Measurements from ENCODE around the gene RHOBTB1. TPM values are rescaled to one million over a fixed set of nuclear protein-coding genes. Genes with fewer than 3 reads are reported as not detected.

Gene RHOBTB1
- total RNA-seq, 3 donors from 2014 or later = 0.28 TPM; not detected in 2

GRCh38 chr10:60957667-60958221, 13.8 kb upstream of the RHOBTB1 start:
- Mint-ChIP-seq H3K4me1 (ENCODE audit: low read depth) (no peaks in the 10 kb centered on the region), H3K27me3 (ENCODE audit: low read depth) (peaks cover 6% of the 10 kb centered on the region), H3K36me3 (ENCODE audit: insufficient read depth) (no peaks in the 10 kb centered on the region), H3K9me3 (no peaks in the 10 kb centered on the region), H3K4me3 (no peak overlapping the region)
- no peak for ATAC-seq
- DNase-seq = no peak

GRCh38 chr10:60955957-60956425, 12.0 kb upstream of the RHOBTB1 start:
- no peak overlapping the region for H3K4me3 Mint-ChIP-seq
- no peak for DNase-seq
- H3K9me3 Mint-ChIP-seq = no peaks in the 10 kb centered on the region
- no peaks in the 10 kb centered on the region for H3K4me1 Mint-ChIP-seq (ENCODE audit: low read depth)
- ATAC-seq = no peak
- no peaks in the 10 kb centered on the region for H3K36me3 Mint-ChIP-seq (ENCODE audit: insufficient read depth)
- peaks cover 10% of the 10 kb centered on the region for H3K27me3 Mint-ChIP-seq (ENCODE audit: low read depth)

GRCh38 chr10:60955316-60955715, 11.3 kb upstream of the RHOBTB1 start:
- H3K36me3 Mint-ChIP-seq (ENCODE audit: insufficient read depth) = no peaks in the 10 kb centered on the region
- no peak for DNase-seq
- H3K9me3 Mint-ChIP-seq = no peaks in the 10 kb centered on the region
- H3K4me1 Mint-ChIP-seq (ENCODE audit: low read depth) = no peaks in the 10 kb centered on the region
- no peak overlapping the region for H3K4me3 Mint-ChIP-seq
- ATAC-seq = no peak
- H3K27me3 Mint-ChIP-seq (ENCODE audit: low read depth) = peaks cover 10% of the 10 kb centered on the region

- DNase-seq (no peak), ATAC-seq (no peak)
- Mint-ChIP-seq H3K9me3 (no peaks in the 10 kb centered on the region), H3K4me1 (ENCODE audit: low read depth) (no peaks in the 10 kb centered on the region), H3K4me3 (no peak overlapping the region), H3K36me3 (ENCODE audit: insufficient read depth) (no peaks in the 10 kb centered on the region), H3K27me3 (ENCODE audit: low read depth) (peaks cover 13% of the 10 kb centered on the region)
Measured at GRCh38 chr10:60954035-60954434, 10.1 kb upstream of the RHOBTB1 start.

- H3K9me3 Mint-ChIP-seq = no peaks in the 10 kb centered on the region
- DNase-seq (no peak), ATAC-seq (no peak)
- H3K4me3 Mint-ChIP-seq = no peak overlapping the region
- H3K4me1 Mint-ChIP-seq (ENCODE audit: low read depth) = no peaks in the 10 kb centered on the region
- H3K27me3 Mint-ChIP-seq (ENCODE audit: low read depth) = peaks cover 18% of the 10 kb centered on the region
- no peaks in the 10 kb centered on the region for H3K36me3 Mint-ChIP-seq (ENCODE audit: insufficient read depth)
Measured at GRCh38 chr10:60953420-60953819, 9.4 kb upstream of the RHOBTB1 start.

- H3K36me3 Mint-ChIP-seq (ENCODE audit: insufficient read depth) = no peaks in the 10 kb centered on the region
- peaks cover 23% of the 10 kb centered on the region for H3K27me3 Mint-ChIP-seq (ENCODE audit: low read depth)
- ATAC-seq = no peak
- no peak overlapping the region for H3K4me3 Mint-ChIP-seq
- no peak for DNase-seq
- no peaks in the 10 kb centered on the region for H3K9me3 Mint-ChIP-seq
- no peaks in the 10 kb centered on the region for H3K4me1 Mint-ChIP-seq (ENCODE audit: low read depth)
Measured at GRCh38 chr10:60952846-60953220, 8.8 kb upstream of the RHOBTB1 start.

GRCh38 chr10:60952067-60952845, 8.3 kb upstream of the RHOBTB1 start:
- H3K36me3 Mint-ChIP-seq (ENCODE audit: insufficient read depth) = no peaks in the 10 kb centered on the region
- no peaks in the 10 kb centered on the region for H3K4me1 Mint-ChIP-seq (ENCODE audit: low read depth)
- no peaks in the 10 kb centered on the region for H3K9me3 Mint-ChIP-seq
- ATAC-seq (no peak), DNase-seq (no peak)
- peaks cover 20% of the 10 kb centered on the region for H3K27me3 Mint-ChIP-seq (ENCODE audit: low read depth)
- H3K4me3 Mint-ChIP-seq = no peak overlapping the region

GRCh38 chr10:60951272-60951724, 7.3 kb upstream of the RHOBTB1 start:
- Mint-ChIP-seq H3K36me3 (ENCODE audit: insufficient read depth) (no peaks in the 10 kb centered on the region), H3K9me3 (no peaks in the 10 kb centered on the region), H3K4me1 (ENCODE audit: low read depth) (no peaks in the 10 kb centered on the region), H3K27me3 (ENCODE audit: low read depth) (peaks cover 21% of the 10 kb centered on the region), H3K4me3 (no peak overlapping the region)
- ATAC-seq (no peak), DNase-seq (no peak)

GRCh38 chr10:60950300-60950699, 6.3 kb upstream of the RHOBTB1 start:
- peaks cover 30% of the 10 kb centered on the region for H3K27me3 Mint-ChIP-seq (ENCODE audit: low read depth)
- no peak for ATAC-seq
- H3K4me3 Mint-ChIP-seq = no peak overlapping the region

GRCh38 chr10:60948851-60949250, 4.9 kb upstream of the RHOBTB1 start:
- Mint-ChIP-seq H3K27me3 (ENCODE audit: low read depth) (peaks cover 40% of the 10 kb centered on the region), H3K9me3 (no peaks in the 10 kb centered on the region), H3K4me1 (ENCODE audit: low read depth) (peaks cover 8% of the 10 kb centered on the region), H3K36me3 (ENCODE audit: insufficient read depth) (no peaks in the 10 kb centered on the region), H3K4me3 (no peak overlapping the region)
- no peak for ATAC-seq
- no peak for DNase-seq

More at GRCh38 chr10:60950300-60950699, 6.3 kb upstream of the RHOBTB1 start:
- no peaks in the 10 kb centered on the region for H3K4me1 Mint-ChIP-seq (ENCODE audit: low read depth)
- DNase-seq = no peak
- no peaks in the 10 kb centered on the region for H3K9me3 Mint-ChIP-seq
- H3K36me3 Mint-ChIP-seq (ENCODE audit: insufficient read depth) = no peaks in the 10 kb centered on the region

GRCh38 chr10:60944910-60945297, 919 bp upstream of the RHOBTB1 start:
- Mint-ChIP-seq H3K36me3 (ENCODE audit: insufficient read depth) (no peaks in the 10 kb centered on the region), H3K4me1 (ENCODE audit: low read depth) (peaks cover 14% of the 10 kb centered on the region), H3K27me3 (ENCODE audit: low read depth) (peaks cover 47% of the 10 kb centered on the region), H3K9me3 (no peaks in the 10 kb centered on the region), H3K4me3 (peak overlapping the region; percentile 61)
- ATAC-seq (no peak), DNase-seq (no peak)

- H3K9me3 Mint-ChIP-seq = no peaks in the 10 kb centered on the region
- DNase-seq = no peak
Measured at GRCh38 chr10:60943316-60944057, 498 bp downstream of the RHOBTB1 start.

GRCh38 chr10:60942788-60943315, 1.1 kb downstream of the RHOBTB1 start:
- peak in 1 of 2 donors; percentile 30 for ATAC-seq
- Mint-ChIP-seq H3K36me3 (ENCODE audit: insufficient read depth) (no peaks in the 10 kb centered on the region), H3K4me1 (ENCODE audit: low read depth) (peaks cover 14% of the 10 kb centered on the region), H3K4me3 (peak overlapping the region; percentile 26), H3K27me3 (ENCODE audit: low read depth) (peaks cover 40% of the 10 kb centered on the region), H3K9me3 (no peaks in the 10 kb centered on the region)
- DNase-seq = no peak

More at GRCh38 chr10:60943316-60944057, 498 bp downstream of the RHOBTB1 start:
- Mint-ChIP-seq H3K4me1 (ENCODE audit: low read depth) (peaks cover 14% of the 10 kb centered on the region), H3K27me3 (ENCODE audit: low read depth) (peaks cover 46% of the 10 kb centered on the region), H3K36me3 (ENCODE audit: insufficient read depth) (no peaks in the 10 kb centered on the region), H3K4me3 (peak overlapping the region; percentile 34)
- peak; percentile 55 to 63 for ATAC-seq

GRCh38 chr10:60942134-60942787, 1.7 kb downstream of the RHOBTB1 start:
- no peak for ATAC-seq
- Mint-ChIP-seq H3K9me3 (no peaks in the 10 kb centered on the region), H3K4me1 (ENCODE audit: low read depth) (peaks cover 14% of the 10 kb centered on the region), H3K4me3 (no peak overlapping the region), H3K27me3 (ENCODE audit: low read depth) (peaks cover 42% of the 10 kb centered on the region), H3K36me3 (ENCODE audit: insufficient read depth) (no peaks in the 10 kb centered on the region)
- no peak for DNase-seq

Measured in activated T-cell treated with anti-CD3 and anti-CD28 coated beads, Interleukin-2, amount 50 U/mL, for 4 hours (primary cell).